NCI-H2171 (cell line): Measurements from ENCODE around the gene ASB16.
A peak's percentile ranks its signal among the peaks of the same experiment; 100 is the strongest.
"Not testable (repeated sequence)": the region's sequence is repeated elsewhere in the genome, so short reads cannot be mapped to it uniquely, and the experiment has no call there.

Source experiments
- DNase-seq: peaks from one replicate; lab custom pipeline; 2025; lab: John Stamatoyannopoulos, UW

The ASB16 gene

DNA sequence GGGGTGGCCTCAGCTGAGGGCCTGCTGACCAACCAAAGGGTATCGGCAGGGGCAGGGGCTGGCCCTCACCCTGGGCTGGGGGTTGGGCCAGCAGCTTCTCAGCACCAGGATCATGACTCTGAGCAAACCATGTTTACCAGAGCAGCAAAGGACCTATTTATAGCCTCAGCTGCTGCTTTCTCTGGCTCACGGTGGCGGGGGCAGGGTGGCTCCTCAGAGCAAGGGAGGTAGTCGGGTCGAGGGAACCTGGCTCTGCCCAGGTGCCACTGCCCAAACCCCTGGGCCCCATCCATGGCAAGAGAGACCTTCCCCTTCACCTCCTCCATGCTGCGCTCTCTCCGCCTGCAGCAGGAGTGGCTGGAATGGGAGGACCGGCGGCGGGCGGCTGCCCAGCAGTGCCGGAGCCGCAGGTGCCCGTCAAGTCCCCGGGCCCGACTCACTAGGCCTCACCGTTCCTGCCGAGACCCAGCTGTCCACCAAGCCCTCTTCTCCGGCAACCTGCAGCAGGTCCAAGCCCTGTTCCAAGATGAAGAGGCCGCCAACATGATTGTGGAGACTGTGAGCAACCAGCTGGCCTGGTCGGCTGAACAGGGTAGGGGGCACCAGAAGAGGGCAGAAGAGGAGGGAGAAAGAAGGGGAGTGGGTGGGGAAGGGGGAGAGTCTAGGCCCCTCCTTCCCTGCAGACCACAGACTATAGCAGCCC is at the start of gene ASB16:
TSS of gene ASB16 (plus strand) at position 206 of the 703 bp plus-strand sequence. CDS start at position 292, 86 bp downstream.
- DNase-seq, result no peak

- DNase-seq, result peak; percentile 68
Observed at GRCh38 chr17:44120851-44121605, 49.5 kb upstream of the ASB16 start.

DNA sequence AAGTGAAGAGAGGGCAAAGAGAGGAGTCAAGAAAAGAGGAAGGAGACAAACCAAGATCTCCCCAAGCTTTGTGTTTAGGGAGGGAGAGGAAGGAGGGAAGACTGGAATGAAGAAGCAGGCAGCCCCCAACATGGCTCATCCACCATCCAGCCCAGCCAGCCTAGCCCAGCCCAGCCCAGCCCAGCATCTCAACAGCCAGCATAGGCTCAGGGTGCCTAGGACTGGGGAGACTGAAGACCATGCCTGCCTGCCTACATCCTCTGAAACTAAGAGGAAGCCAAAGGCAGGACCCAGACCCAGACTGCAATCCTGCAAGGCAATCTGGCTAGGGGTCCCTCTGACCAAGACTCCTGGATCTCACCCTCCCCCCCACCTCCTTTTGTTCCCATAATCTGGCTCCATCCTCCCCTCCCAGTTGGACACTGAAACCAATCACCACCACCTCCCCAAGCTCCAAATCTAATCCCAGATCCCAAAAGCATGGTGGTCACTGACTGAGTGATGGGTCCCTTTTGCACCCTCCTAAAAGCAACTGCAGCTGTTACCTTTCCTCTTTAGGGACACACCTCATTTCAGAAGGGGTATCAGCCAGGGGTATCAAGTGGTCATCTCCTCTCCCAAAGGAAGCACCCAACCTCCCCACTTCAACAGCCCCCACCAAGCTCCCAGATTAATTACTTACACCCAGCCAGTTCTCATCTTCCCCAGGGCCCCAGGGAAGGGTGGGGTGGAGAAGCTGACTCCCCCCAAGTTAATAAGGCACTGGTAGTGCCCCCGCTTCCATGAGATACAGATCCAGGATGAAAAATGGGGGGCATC is 48.3 kb upstream of the ASB16 start:
- DNase-seq, result no peak

DNA sequence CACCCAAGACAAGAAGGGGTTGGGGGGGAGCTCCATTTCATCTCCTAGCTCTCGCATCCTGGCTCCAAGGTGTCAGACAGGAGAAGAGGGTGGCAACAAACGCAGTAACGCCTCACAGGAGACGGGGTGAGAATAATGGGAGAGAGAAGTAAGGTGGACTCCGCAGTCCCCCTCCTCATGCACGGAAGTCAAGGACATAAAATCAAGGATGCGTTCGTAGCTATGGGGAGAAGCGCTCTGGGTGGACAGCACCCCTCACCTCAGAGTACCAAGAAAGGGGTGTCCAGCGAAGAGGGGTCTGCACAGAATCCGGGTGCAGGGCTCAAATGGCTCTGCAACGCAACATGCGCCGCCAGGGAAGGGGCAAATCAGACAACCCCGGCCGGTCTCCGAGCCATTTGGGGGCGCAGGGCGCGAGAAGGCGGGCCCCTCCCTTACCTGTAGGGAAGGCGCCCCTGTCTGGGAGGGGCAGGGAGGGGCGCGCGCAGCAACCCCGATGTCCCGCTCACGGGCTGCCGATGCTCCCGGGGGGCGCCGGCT is 47.6 kb upstream of the ASB16 start:
- DNase-seq, result no peak

DNA sequence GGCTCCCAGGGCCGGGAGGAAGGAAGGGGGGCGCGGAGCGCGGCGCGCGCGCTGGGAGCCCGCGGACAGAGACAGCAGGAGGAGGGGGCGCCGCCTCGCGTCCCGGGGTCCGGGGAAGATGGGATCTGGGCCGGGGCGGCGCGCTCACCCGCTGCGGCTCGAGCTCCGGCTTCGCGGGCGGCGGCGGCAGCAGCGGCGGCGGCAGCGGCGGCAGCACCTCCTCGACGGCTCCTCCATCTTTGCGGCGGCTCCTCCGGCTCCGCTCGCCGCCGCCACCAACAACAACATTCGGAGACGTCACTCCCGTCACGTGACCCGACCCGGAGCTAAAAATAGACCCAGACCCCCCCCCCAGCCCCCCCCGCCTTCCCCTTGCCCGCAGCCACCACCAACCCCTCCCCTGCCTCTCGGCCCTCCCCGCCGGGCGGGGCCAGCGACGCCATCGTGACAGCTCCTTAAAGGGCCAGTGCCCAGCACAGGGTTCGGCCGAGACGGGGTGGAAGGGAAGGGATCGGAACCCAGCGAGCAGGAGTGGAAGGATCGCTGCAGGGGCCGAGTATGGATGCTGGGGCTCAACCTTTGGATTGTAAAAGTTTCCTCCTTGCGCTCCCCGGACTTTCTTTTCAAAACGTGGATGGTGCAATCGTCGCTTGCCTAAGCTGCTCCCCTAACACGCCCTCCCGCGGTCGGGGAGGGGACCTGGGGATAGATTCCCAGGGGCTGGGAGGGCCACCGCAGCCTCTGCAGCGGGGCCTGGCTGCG is 47.0 kb upstream of the ASB16 start, which contains the start of gene HDAC5:
TSS of gene HDAC5 (minus strand) at position 286 of the 762 bp plus-strand sequence. CDS start 6,126 bp downstream, outside the sequence.
- peak; percentile 94 for DNase-seq

- no peak for DNase-seq
Observed at GRCh38 chr17:44124118-44124438, 46.4 kb upstream of the ASB16 start.

DNA sequence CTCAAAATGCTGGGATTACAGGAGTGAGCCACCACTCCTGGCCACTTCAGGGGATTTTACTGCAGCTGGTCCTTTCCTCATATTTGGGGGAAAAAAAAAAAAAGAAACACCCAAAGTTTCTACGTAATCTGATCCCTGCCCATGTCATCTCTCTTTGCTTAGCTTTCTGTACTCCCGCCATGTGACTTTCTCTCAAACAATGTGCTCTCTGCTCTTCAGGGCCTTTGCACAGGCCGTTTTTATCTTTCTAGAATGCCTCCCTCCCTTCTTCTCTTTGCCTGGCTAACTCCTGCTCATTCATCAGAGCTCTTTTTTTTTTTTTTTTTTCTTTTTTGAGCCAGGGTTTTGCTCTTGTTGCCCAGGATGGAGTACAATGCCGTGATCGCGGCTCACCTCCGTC is 42.1 kb upstream of the ASB16 start:
- DNase-seq, result no peak

DNA sequence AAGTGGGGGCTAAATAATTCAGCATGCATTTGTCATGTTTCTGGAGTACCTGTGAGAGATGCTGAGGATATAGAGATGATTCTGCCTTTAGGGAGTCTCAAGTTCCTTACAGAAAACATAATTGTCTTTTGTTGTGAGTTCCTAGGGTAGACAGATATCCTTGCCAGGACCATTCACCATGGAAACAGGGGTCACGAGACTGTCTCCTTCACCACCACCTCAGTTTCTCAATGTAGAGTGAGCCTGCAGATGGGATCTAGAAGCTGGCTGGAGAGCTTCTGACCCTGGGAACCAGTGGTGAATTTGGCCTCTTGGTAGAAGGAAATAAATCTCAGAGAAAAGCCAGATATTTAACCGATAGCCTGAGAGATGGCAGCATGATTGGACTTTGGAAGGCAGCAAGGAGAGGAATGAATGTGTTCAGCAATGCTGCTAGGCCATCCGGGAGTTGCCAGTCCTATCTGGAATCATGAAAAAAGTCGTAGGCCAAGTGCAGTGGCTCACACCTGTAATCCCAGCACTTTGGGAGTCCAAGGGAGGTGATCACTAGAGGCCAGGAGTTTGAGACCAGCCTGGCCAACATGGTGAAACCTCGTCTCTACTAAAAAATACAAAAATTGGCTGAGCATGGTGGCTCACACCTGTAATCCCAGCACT is 39.7 kb upstream of the ASB16 start:
- DNase-seq, result no peak

DNA sequence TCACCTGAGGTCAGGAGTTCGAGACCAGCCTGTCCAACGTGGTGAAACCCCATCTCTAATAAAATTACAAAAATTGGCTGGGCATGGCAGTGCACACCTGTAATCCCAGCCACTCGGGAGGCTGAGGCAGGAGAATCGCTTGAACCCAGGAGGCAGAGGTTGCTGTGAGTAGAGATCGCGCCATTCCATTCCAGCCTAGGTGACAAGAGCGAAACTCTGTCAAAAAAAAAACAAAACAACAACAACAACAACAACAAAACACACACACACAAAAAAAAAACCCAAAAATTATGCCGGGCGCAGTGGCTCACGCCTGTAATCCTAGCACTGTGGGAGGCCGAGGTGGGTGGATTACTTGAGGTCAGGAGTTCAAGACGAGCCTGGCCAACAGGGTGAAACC is 39.1 kb upstream of the ASB16 start:
- not testable (repeated sequence) for DNase-seq

GRCh38 chr17:44132275-44132821 is 38.2 kb upstream of the ASB16 start:
- DNase-seq, result no peak

GRCh38 chr17:44133918-44134476 is 36.5 kb upstream of the ASB16 start:
- DNase-seq, result no peak

GRCh38 chr17:44134752-44135568 is 35.5 kb upstream of the ASB16 start:
- no peak for DNase-seq

DNA sequence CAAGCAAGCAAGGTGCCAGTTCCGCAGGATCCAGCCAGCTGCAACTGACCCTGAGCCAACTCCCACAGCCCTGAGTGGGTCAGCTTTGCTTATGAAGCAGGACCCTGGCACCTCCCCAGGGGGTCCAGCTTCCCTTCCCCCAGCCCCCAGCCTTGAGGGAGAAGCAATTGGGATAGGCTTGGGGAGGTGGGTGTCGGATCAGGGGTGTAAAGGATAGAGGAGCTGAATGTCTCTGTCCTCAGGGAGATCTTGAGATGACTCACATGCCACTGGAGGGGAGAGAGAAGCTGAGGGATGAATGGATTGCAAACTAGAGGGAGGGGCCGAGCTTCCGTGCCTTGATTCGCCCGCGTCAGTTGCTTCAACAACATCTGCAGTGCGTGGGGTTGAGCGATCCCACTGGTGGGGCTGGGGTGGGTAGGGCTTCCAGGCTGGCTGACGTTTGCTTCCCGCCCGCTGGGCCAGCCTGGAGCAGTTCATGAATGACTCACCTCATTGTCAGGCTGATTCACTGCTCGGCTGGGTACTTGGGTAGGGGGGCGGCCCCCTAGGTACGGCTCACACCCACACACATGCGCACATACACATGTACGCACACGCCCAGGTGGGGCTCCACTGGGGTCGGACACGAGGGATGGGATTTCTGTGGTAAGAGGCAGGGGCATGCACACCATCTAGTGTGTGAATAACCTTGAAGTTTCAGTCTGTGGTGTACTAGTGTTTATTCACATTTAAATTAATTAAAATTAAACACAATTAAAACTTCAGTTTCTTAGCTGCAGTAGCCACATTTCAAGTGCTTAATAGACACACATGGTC is 32.4 kb upstream of the ASB16 start:
- DNase-seq, result peak; percentile 79

- not testable (repeated sequence) for DNase-seq
Observed at GRCh38 chr17:44143921-44144320, 26.6 kb upstream of the ASB16 start.

DNA sequence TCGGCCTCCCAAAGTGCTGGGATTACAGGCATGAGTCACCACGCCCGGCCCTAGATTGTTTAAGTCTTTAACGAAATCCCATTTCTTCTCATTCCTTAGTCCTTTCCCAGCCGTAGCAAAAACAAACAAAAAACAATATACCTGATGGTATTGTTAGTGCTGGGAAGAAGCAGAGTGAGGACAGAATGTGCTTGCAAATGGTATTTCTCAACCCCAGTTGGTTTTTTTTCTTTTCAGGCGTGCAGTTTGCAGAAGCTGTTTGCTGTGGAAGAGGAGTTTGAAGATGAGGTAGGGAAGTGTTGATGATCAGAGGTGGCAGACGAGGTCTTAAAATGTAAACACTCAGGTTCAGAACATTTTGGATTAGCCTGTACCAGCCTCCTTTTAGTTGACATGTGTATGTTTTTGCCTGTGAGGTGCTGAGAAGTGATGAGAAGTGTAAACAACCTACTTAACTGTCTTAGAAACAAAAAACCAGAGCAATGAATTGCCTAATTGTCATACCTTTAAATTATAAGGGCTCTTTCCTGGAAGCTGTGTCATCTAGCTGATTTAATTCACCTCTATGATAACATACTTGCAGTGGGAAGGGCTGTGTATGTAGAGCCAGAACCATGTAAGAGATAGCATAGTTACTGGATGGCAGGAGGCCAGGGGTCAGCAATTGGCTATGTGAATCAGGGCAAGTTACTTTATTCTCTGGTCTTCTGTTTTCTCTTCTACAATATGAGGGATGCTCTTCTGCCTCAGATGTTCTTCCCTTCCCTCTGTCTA is 25.4 kb upstream of the ASB16 start:
- DNase-seq, result no peak

- DNase-seq, result no peak
Observed at GRCh38 chr17:44146375-44147346, 23.8 kb upstream of the ASB16 start.

DNA sequence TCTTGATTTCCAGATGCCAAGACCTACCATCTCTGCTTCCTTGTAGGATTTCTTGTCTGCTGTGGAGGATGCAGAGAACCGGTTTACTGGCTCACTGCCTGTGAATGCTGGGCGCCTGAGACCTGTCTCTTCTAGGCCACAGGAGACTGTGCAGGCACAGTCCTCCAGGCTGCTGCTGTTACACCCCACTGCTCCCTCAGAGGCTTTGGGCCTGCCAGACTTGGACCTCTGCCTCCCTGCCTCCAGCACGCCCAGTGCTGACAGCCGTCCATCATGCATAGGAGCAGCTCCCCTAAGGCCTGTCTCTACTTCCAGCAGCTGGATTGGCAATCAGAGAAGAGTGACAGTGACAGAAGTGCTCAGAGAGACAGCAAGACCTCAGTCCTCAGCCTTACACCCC is 22.7 kb upstream of the ASB16 start:
- no peak for DNase-seq
